ENCODE results near the gene MTCP1. TPM values are rescaled to one million over a fixed set of nuclear protein-coding genes. Genes with fewer than 3 reads are reported as not detected.

Gene MTCP1
- total and polyA plus RNA-seq, 9 of the 15 experiments (the other 6 are each of a cell fraction or from before 2014, with no cell fraction given) = 12.7 to 28.0 (median 22.9) TPM

DNA sequence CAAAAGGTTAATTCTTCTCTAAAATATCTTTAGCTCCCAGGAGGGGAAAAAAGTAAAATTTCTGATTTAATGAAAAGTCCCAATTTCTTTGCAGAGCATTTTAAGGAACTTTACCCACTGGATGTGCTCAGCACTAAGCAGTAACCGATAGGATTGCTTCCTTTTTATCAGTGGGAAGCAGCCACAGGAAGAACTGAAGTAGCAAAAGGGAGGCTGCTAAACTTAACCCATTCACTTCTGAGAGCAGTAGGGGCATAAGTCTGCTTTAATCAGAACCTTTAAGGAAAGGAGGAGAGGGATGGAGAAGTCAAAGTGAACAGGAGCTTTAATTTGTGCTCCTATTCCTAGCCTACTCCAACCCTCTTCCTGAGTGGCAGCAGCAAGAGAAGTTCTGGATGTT lies 48.4 kb downstream of the MTCP1 start, which contains the start of gene F8 (continued):
- TF ChIP-seq, protein P1, sequence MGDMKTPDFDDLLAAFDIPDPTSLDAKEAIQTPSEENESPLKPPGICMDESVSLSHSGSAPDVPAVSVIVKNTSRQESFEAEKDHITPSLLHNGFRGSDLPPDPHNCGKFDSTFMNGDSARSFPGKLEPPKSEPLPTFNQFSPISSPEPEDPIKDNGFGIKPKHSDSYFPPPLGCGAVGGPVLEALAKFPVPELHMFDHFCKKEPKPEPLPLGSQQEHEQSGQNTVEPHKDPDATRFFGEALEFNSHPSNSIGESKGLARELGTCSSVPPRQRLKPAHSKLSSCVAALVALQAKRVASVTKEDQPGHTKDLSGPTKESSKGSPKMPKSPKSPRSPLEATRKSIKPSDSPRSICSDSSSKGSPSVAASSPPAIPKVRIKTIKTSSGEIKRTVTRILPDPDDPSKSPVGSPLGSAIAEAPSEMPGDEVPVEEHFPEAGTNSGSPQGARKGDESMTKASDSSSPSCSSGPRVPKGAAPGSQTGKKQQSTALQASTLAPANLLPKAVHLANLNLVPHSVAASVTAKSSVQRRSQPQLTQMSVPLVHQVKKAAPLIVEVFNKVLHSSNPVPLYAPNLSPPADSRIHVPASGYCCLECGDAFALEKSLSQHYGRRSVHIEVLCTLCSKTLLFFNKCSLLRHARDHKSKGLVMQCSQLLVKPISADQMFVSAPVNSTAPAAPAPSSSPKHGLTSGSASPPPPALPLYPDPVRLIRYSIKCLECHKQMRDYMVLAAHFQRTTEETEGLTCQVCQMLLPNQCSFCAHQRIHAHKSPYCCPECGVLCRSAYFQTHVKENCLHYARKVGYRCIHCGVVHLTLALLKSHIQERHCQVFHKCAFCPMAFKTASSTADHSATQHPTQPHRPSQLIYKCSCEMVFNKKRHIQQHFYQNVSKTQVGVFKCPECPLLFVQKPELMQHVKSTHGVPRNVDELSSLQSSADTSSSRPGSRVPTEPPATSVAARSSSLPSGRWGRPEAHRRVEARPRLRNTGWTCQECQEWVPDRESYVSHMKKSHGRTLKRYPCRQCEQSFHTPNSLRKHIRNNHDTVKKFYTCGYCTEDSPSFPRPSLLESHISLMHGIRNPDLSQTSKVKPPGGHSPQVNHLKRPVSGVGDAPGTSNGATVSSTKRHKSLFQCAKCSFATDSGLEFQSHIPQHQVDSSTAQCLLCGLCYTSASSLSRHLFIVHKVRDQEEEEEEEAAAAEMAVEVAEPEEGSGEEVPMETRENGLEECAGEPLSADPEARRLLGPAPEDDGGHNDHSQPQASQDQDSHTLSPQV (IDR thresholded peaks at IDR 0.05) = 0 out of 2 replicates have a peak, but pooled peaks have one; percentile 16
- TF ChIP-seq, protein P2, sequence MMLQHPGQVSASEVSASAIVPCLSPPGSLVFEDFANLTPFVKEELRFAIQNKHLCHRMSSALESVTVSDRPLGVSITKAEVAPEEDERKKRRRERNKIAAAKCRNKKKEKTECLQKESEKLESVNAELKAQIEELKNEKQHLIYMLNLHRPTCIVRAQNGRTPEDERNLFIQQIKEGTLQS (IDR thresholded peaks at IDR 0.05) = no peak
- TF ChIP-seq, protein P2 (CRISPR knock-in tag; conservative IDR thresholded peaks at IDR 0.05) = no peak
- TF ChIP-seq EP300 (IDR thresholded peaks at IDR 0.05; ENCODE audit: low read length) = peak; percentile 73
- TF ChIP-seq RCOR1 (IDR thresholded peaks at IDR 0.05; ENCODE audit: borderline replicate concordance in 1 of 2, low read depth in 2 of 2, low read length in 2 of 2) = peak in 1 of 2 experiments; percentile 53; a peak in 1 of 4 replicates
- TF ChIP-seq TCF3 (CRISPR knock-in tag; IDR thresholded peaks at IDR 0.05) = peak; percentile 77
- peak; percentile 52 for TF ChIP-seq TAL1 (IDR thresholded peaks at IDR 0.05)
- 0 out of 4 replicates have a peak, but pooled peaks of 1 of the 2 experiments have one; percentile 9 for TF ChIP-seq TBL1XR1 (IDR thresholded peaks at IDR 0.05; ENCODE audit: low read length in 2 of 2)
- no peak for TF ChIP-seq FOXP1 (CRISPR knock-in tag; IDR thresholded peaks at IDR 0.05)
- TF ChIP-seq PPARD (CRISPR knock-in tag; IDR thresholded peaks at IDR 0.05) = no peak
- 0 out of 2 replicates have a peak, but pooled peaks have one; percentile 32 for TF ChIP-seq LCOR (CRISPR knock-in tag; IDR thresholded peaks at IDR 0.05)
- no peak for TF ChIP-seq BRD9 (IDR thresholded peaks at IDR 0.05; ENCODE audit: low read depth, partially characterized antibody)
- TF ChIP-seq ZNF24 (IDR thresholded peaks at IDR 0.05) = peak; percentile 98
- peak; percentile 75 for TF ChIP-seq ARID1B (IDR thresholded peaks at IDR 0.05)
- TF ChIP-seq, protein P3, sequence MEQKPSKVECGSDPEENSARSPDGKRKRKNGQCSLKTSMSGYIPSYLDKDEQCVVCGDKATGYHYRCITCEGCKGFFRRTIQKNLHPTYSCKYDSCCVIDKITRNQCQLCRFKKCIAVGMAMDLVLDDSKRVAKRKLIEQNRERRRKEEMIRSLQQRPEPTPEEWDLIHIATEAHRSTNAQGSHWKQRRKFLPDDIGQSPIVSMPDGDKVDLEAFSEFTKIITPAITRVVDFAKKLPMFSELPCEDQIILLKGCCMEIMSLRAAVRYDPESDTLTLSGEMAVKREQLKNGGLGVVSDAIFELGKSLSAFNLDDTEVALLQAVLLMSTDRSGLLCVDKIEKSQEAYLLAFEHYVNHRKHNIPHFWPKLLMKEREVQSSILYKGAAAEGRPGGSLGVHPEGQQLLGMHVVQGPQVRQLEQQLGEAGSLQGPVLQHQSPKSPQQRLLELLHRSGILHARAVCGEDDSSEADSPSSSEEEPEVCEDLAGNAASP (IDR thresholded peaks at IDR 0.05) = no peak
- peak; percentile 80 for TF ChIP-seq CBFA2T3 (IDR thresholded peaks at IDR 0.05)
- no peak; the same call in 1 of the 2 replicates for TF ChIP-seq GATA2 (CRISPR knock-in tag; IDR thresholded peaks at IDR 0.05)
- TF ChIP-seq CBFA2T2 (conservative IDR thresholded peaks at IDR 0.05) = peak; percentile 63
- TF ChIP-seq TEAD1 (CRISPR knock-in tag; IDR thresholded peaks at IDR 0.05) = no peak
- no peak for TF ChIP-seq JUND (IDR thresholded peaks at IDR 0.05; ENCODE audit: borderline replicate concordance, low read depth, low read length)
- no peak for TF ChIP-seq JUND (tag; IDR thresholded peaks at IDR 0.05; ENCODE audit: borderline replicate concordance, low read depth, low read length)
